ENCODE data around the gene PRTN3. TPM values are rescaled to one million over a fixed set of nuclear protein-coding genes. Genes with fewer than 3 reads are reported as not detected.

Gene PRTN3
- total and polyA plus RNA-seq, 2 of the 4 experiments (the other 2 are of a cell fraction) = not detected

DNA sequence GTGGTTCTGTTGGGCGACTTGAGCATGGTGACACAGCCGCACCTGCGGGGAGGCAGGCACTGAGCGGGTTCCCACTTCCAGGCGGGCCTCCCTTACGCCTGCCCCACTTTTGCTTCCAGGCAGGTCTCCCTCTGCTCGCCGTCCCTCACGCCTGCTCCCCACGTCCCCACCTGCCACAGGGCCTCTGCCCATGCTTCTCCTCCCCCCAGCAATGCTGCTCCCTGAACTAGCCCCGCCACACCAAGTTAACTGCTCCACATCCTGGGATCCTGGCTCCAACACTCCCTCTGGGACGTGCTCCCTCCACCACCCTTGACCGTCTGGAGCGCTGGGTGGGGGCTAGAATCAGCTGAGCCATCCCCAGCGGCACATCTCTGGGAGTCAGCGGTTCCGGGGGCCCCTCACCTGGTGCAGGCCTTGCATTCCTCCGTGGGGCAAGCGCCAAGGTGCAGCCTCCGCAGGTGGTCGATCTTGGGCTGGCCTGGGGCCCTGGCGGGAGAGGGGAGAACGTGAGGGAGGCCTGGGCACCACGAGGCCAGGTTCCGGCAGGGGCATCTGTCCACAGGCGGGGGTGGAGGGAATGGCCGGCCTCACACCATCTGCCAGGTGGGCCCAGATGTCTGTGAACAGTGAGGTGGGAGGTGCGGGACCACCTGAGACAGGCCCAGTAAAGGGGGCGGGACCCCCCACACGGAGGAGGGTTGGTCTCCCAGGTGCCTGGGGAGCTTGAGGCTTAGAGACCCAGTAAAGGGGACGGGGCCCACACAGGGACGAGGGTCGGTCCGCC, 27.9 kb downstream of the PRTN3 start (continued):
- no peak for TF ChIP-seq MAZ (IDR thresholded peaks at IDR 0.05; ENCODE audit: borderline replicate concordance, low read depth, low read length)
- TF ChIP-seq RCOR1 (IDR thresholded peaks at IDR 0.05; ENCODE audit: insufficient replicate concordance, low read length) = no peak
